SK-N-SH (cell line): Measurements from ENCODE around the gene TRIM29. TPM values are rescaled to one million over a fixed set of nuclear protein-coding genes. Genes with fewer than 3 reads are reported as not detected.

Experiments
- CTCF ChIA-PET: fragments of 300-600, 350-600 bp; formaldehyde crosslinking; extraction: SDS; loops from one replicate; lab custom pipeline; 2021; lab: Yijun Ruan, JAX
- POLR2A ChIA-PET: fragments of 350-600 bp; sonication (Branson Sonifier 250); formaldehyde crosslinking; extraction: SDS; loops from one replicate; lab custom pipeline; 2020; ENCODE audit warnings: antibody characterized with exemption, inconsistent platforms; lab: Yijun Ruan, JAX
- DNase-seq: peaks from one replicate; pipeline ENCODE4 v3.0.0; 2012
- H2AFZ ChIP-seq: fragments of 200-600 bp; sonication (generic); 2 replicates; pipeline ENCODE4 v1.8.1; 2016; ENCODE audit warnings: antibody characterized with exemption, mild to moderate bottlenecking, low read depth
- H3F3A ChIP-seq: fragments of 200-600 bp; sonication (generic); replicated peaks from 2 replicates; pipeline ENCODE3; 2016; ENCODE audit warnings: antibody characterized with exemption, mild to moderate bottlenecking; ENCODE audit not compliant: insufficient read depth
- H3K27ac ChIP-seq, 2 experiments: fragments of 200-500 bp in 1 of 2; fragments of 200-600 bp in 1 of 2; sonication (Bioruptor generic) in 1 of 2; sonication (generic), shearing (Covaris generic) in 1 of 2; 2 replicates each; pipeline versions ENCODE4 v1.5.1 to v1.6.1; 2014 to 2016; ENCODE audit warnings: low read depth in 2 of 2, inconsistent platforms in 1 of 2, low read length in 1 of 2, mild to moderate bottlenecking in 1 of 2, mixed read lengths in 1 of 2
- H3K27me3 ChIP-seq: fragments of 200-600 bp; sonication (generic), shearing (Covaris generic); 2 replicates; pipeline ENCODE4 v1.6.1; 2016; ENCODE audit warnings: mixed run types; ENCODE audit not compliant: insufficient read depth
- H3K36me3 ChIP-seq, 2 experiments: fragments of 200-500 bp in 1 of 2; fragments of 200-600 bp in 1 of 2; sonication (Bioruptor generic) in 1 of 2; sonication (generic) in 1 of 2; replicated peaks in 1 of 2; 2 replicates each; pipeline versions ENCODE3 to v1.5.1; 2014 to 2016; ENCODE audit warnings: low read length in 1 of 2, mild to moderate bottlenecking in 1 of 2; ENCODE audit not compliant: insufficient read depth in 2 of 2, control insufficient read depth in 1 of 2
- H3K4me1 ChIP-seq, 2 experiments: fragments of 200-500 bp in 1 of 2; fragments of 200-600 bp in 1 of 2; sonication (Bioruptor generic) in 1 of 2; sonication (generic), shearing (Covaris generic) in 1 of 2; 2 replicates each; pipeline versions ENCODE4 v1.5.1 to v1.6.1; 2014 to 2016; ENCODE audit warnings: low read depth in 1 of 2, low read length in 1 of 2, mixed run types in 1 of 2; ENCODE audit not compliant: insufficient read depth in 2 of 2, control insufficient read depth in 1 of 2
- H3K4me2 ChIP-seq: fragments of 200-600 bp; sonication (generic), shearing (Covaris generic); 2 replicates; pipeline ENCODE4 v1.6.1; 2017; ENCODE audit warnings: mixed run types
- H3K4me3 ChIP-seq, 2 experiments: fragments of 200-500 bp in 1 of 2; fragments of 200-600 bp in 1 of 2; sonication (Bioruptor generic) in 1 of 2; sonication (generic), shearing (Covaris generic) in 1 of 2; 2 replicates each; pipeline versions ENCODE4 v1.5.1 to v1.8.1; 2014 to 2016; ENCODE audit warnings: low read depth in 2 of 2, inconsistent platforms in 1 of 2, low read length in 1 of 2, mild to moderate bottlenecking in 1 of 2, mixed read lengths in 1 of 2, moderate library complexity in 1 of 2
- H3K79me2 ChIP-seq: fragments of 200-600 bp; sonication (generic); 2 replicates; pipeline ENCODE4 v1.8.1; 2017; ENCODE audit warnings: mild to moderate bottlenecking; ENCODE audit not compliant: insufficient read depth
- H3K9ac ChIP-seq: fragments of 200-600 bp; sonication (generic); 2 replicates; pipeline ENCODE4 v1.6.1; 2017; ENCODE audit warnings: mixed run types
- H3K9me2 ChIP-seq: fragments of 200-600 bp; sonication (generic); 2 replicates; pipeline ENCODE4 v1.6.1; 2017; ENCODE audit warnings: mixed run types
- H3K9me3 ChIP-seq: fragments of 200-600 bp; sonication (generic); 2 replicates; pipeline ENCODE4 v1.6.1; 2017; ENCODE audit warnings: mixed run types, mild to moderate bottlenecking, moderate library complexity
- H4K20me1 ChIP-seq: fragments of 200-600 bp; sonication (generic); 2 replicates; pipeline ENCODE4 v1.6.1; 2017; ENCODE audit warnings: mild to moderate bottlenecking, mixed run types; ENCODE audit not compliant: insufficient read depth
- CTCF ChIP-seq: fragments of 200-600 bp; sonication (generic); IDR thresholded peaks from 2 replicates; pipeline ENCODE4 v1.6.1; 2017; ENCODE audit warnings: antibody characterized with exemption, mild to moderate bottlenecking, moderate library complexity
- ELF1 ChIP-seq: IDR thresholded peaks from 2 replicates; pipeline ENCODE4 v1.4.0; 2012
- FOSL2 ChIP-seq: IDR thresholded peaks from 2 replicates; pipeline ENCODE4 v1.4.0; 2012; ENCODE audit warnings: low read depth, mild to moderate bottlenecking, moderate library complexity, borderline replicate concordance
- FOXJ3 ChIP-seq: sonication (generic); formaldehyde crosslinking; IDR thresholded peaks from 2 replicates; pipeline ENCODE4 v1.5.1; 2020; ENCODE audit warnings: mild to moderate bottlenecking, missing genetic modification reagents
- FOXM1 ChIP-seq: IDR thresholded peaks from 2 replicates; pipeline ENCODE4 v1.4.0; 2012; ENCODE audit warnings: low read depth, mild to moderate bottlenecking
- GABPA ChIP-seq: IDR thresholded peaks from 2 replicates; pipeline ENCODE4 v1.4.0; 2012; ENCODE audit warnings: low read depth, mild to moderate bottlenecking
- IRF3 ChIP-seq: fragments of 150-350 bp; IDR thresholded peaks from 2 replicates; pipeline ENCODE4 v1.6.1; 2016; ENCODE audit warnings: mild to moderate bottlenecking, low read depth, low read length
- MEF2A ChIP-seq: IDR thresholded peaks from 2 replicates; pipeline ENCODE4 v1.4.0; 2012; ENCODE audit warnings: low read depth, borderline replicate concordance
- MXI1 ChIP-seq: IDR thresholded peaks from 2 replicates; pipeline ENCODE4 v1.6.1; 2012; ENCODE audit warnings: mild to moderate bottlenecking, low read depth, low read length, improper control_type of control experiment
- NFIC ChIP-seq: IDR thresholded peaks from 2 replicates; pipeline ENCODE4 v1.4.0; 2012; ENCODE audit warnings: borderline replicate concordance
- NRF1 ChIP-seq: IDR thresholded peaks from 2 replicates; pipeline ENCODE4 v1.6.1; 2012; ENCODE audit warnings: low read depth, mild to moderate bottlenecking, low read length
- RAD21 ChIP-seq: IDR thresholded peaks from 2 replicates; pipeline ENCODE4 v1.6.1; 2012; ENCODE audit warnings: mild to moderate bottlenecking, low read length
- SIN3A ChIP-seq: IDR thresholded peaks from 2 replicates; pipeline ENCODE4 v1.6.1; 2012; ENCODE audit warnings: low read depth, mild to moderate bottlenecking, low read length, moderate library complexity, borderline replicate concordance
- SMC3 ChIP-seq: IDR thresholded peaks from 2 replicates; pipeline ENCODE4 v1.6.1; 2012; ENCODE audit warnings: low read depth, low read length, improper control_type of control experiment
- TAF1 ChIP-seq: IDR thresholded peaks from 2 replicates; pipeline ENCODE4 v1.6.1; 2012; ENCODE audit warnings: low read depth, mild to moderate bottlenecking, low read length, moderate library complexity, borderline replicate concordance
- TEAD4 ChIP-seq: IDR thresholded peaks from 2 replicates; pipeline ENCODE4 v1.4.0; 2012; ENCODE audit warnings: mild to moderate bottlenecking, borderline replicate concordance; ENCODE audit not compliant: insufficient read depth
- USF2 ChIP-seq: fragments of 150-350 bp; IDR thresholded peaks from 2 replicates; pipeline ENCODE4 v1.6.1; 2017; ENCODE audit warnings: antibody characterized with exemption, low read length, low read depth, borderline replicate concordance
- YY1 ChIP-seq: IDR thresholded peaks from 2 replicates; pipeline ENCODE4 v1.4.0; 2012; ENCODE audit warnings: low read depth, mild to moderate bottlenecking
- WGBS: methylation state at CpG from one replicate; pipeline ENCODE4 v1.1.6; 2017; ENCODE audit warnings: low lambda C conversion rate; 5-methylcytosine and 5-hydroxymethylcytosine counted together
- polyA plus RNA-seq, 3 experiments: library from polyadenylated mRNA; depleted of rRNA; stranded (reverse); fragments of >200 nt; gene quantifications; 2 replicates each; pipeline ENCODE4 v1.2.3, GENCODE V29; 2012

Gene TRIM29
- polyA plus RNA-seq, 1 of the 3 experiments (the other 2 are of a cell fraction): 0.03 TPM

GRCh38 chr11:120172054-120172911 lies 34.4 kb upstream of the TRIM29 start:
- peaks cover 0 to 15% of the 10 kb centered on the region in 2 experiments; a peak in 1 of 4 replicates for H3K4me1 ChIP-seq
- H3K27ac ChIP-seq: no peak overlapping the region
- no peak overlapping the region for H2AFZ ChIP-seq
- H3K4me3 ChIP-seq: no peak overlapping the region; a peak in 1 of 4 replicates
- H3F3A ChIP-seq: no peaks in the 10 kb centered on the region
- H3K9me2 ChIP-seq: no peaks in the 10 kb centered on the region
- no peaks in the 10 kb centered on the region for H3K9me3 ChIP-seq
- POLR2A ChIA-PET: no interaction called here
- TF ChIP-seq CTCF (peak; percentile 74), MXI1 (0 out of 2 replicates have a peak, but pooled peaks have one; percentile 42), SIN3A (no peak), NRF1 (0 out of 2 replicates have a peak, but pooled peaks have one; percentile 25), TAF1 (no peak), SMC3 (peak; percentile 100), RAD21 (peak; percentile 100)
- TF ChIP-seq, all 33 proteins: peak for 5
- H4K20me1 ChIP-seq: no peaks in the 10 kb centered on the region
- H3K9ac ChIP-seq: no peak overlapping the region
- no peaks in the 10 kb centered on the region for H3K79me2 ChIP-seq
- H3K36me3 ChIP-seq: no peaks in the 10 kb centered on the region
- CTCF ChIA-PET: interaction anchor here (0.6 to 12.7 kb wide), 32 partner anchors 9 to 445 kb away, joined by 3 to 400 read pairs (median 4); partner anchors contain the start of genes POU2F3 and TRIM29
- H3K27me3 ChIP-seq: peaks cover 25% of the 10 kb centered on the region; the same call in 1 of the 2 replicates
- H3K4me2 ChIP-seq: no peak overlapping the region
- peak; percentile 88 for DNase-seq
- WGBS: 33% methylated on average over 18 of the region's 24 CpGs

GRCh38 chr11:120170741-120171261 lies 32.9 kb upstream of the TRIM29 start:
- no peaks in the 10 kb centered on the region for H3K79me2 ChIP-seq
- CTCF ChIA-PET: interaction anchor here (0.8 to 12.7 kb wide), 16 partner anchors 11 to 157 kb away, joined by 3 to 400 read pairs (median 9); partner anchors contain the start of gene POU2F3
- H3K4me2 ChIP-seq: no peak overlapping the region
- no peak overlapping the region for H2AFZ ChIP-seq
- H3K9me2 ChIP-seq: no peaks in the 10 kb centered on the region
- no peak overlapping the region for H3K9ac ChIP-seq
- H3K9me3 ChIP-seq: no peaks in the 10 kb centered on the region
- H3K36me3 ChIP-seq: no peaks in the 10 kb centered on the region
- no peak overlapping the region for H3K27ac ChIP-seq
- no peaks in the 10 kb centered on the region for H3F3A ChIP-seq
- H3K4me1 ChIP-seq: peaks cover 0 to 15% of the 10 kb centered on the region in 2 experiments; a peak in 1 of 4 replicates
- POLR2A ChIA-PET: no interaction called here
- peaks cover 25% of the 10 kb centered on the region; the same call in 1 of the 2 replicates for H3K27me3 ChIP-seq
- 77% methylated on average over 12 of the region's 12 CpGs for WGBS
- H3K4me3 ChIP-seq: no peak overlapping the region
- DNase-seq: no peak
- no peaks in the 10 kb centered on the region for H4K20me1 ChIP-seq
- TF ChIP-seq ELF1: no peak
- no peak for TF ChIP-seq GABPA
- TF ChIP-seq USF2: no peak
- no peak for TF ChIP-seq NFIC
- no peak for TF ChIP-seq FOXM1
- no peak for TF ChIP-seq SMC3
- TF ChIP-seq RAD21: no peak
- TF ChIP-seq TEAD4: no peak
- TF ChIP-seq SIN3A: no peak
- TF ChIP-seq CTCF: no peak
- no peak for TF ChIP-seq MEF2A
- TF ChIP-seq FOSL2: no peak
- TF ChIP-seq YY1: no peak
- TF ChIP-seq FOXJ3 (CRISPR knock-in tag): no peak
- TF ChIP-seq IRF3: no peak
